NCI-H1694 treated with DMSO at 0.1 percent for 48 hours (cell line): ENCODE data around the gene EEF1E1.
"Not testable (repeated sequence)": the region's sequence is repeated elsewhere in the genome, so short reads cannot be mapped to it uniquely, and the experiment has no call there.

Source experiments
- DNase-seq: peaks from one replicate; lab custom pipeline; 2025; lab: John Stamatoyannopoulos, UW

EEF1E1 gene

DNA sequence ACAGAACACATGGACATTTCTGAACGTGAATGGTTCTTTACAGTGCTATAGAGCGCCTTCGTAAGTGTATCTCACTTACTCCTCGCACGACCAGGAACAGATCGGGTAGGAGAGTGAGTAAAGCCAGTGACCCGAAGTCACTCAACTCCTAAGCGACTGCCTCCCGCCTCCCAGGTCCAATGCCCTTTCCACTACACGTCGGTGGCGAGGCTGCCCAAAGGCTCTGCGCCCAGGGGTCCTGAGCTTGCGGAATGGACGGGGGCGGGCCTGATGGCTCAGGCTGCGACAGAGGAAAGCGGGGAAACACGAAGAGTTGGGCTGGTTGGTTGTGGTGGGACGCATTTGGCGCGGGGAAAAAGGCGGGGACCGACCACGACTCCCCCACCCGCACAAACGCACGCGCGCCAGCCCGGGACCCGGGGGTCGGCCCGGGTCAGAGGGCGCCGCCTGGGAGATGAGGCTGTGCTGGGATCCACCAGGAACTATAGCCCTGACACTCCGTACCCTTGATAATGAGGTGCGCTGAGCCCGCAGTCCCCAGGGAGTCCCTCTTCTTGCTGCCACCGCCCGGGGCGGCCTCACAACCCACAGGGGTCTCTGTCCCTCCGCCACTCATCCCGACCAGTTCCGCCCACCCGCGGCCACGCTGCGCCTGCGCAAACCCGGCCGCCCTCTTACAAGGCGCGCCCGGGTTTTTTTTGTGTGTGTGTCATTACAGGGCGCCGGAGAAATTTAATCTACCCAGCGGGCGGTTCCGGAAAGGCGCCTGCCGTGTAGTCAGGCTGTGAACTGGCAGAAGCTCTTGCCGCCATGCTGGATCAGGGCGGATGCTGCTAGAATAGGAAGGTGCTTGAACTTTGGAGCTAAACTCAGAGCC, 38.3 kb downstream of the EEF1E1 start, which contains the start of gene BLOC1S5:
BLOC1S5 (minus strand) TSS at position 629 of the 877 bp plus-strand sequence; CDS start at position 616, 13 bp downstream.
- peak; percentile 99 for DNase-seq

- DNase-seq, result no peak
Observed at GRCh38 chr6:8061736-8062135, 40.6 kb downstream of the EEF1E1 start.

- no peak for DNase-seq
Observed at GRCh38 chr6:8060346-8060745, 42.0 kb downstream of the EEF1E1 start.

DNA sequence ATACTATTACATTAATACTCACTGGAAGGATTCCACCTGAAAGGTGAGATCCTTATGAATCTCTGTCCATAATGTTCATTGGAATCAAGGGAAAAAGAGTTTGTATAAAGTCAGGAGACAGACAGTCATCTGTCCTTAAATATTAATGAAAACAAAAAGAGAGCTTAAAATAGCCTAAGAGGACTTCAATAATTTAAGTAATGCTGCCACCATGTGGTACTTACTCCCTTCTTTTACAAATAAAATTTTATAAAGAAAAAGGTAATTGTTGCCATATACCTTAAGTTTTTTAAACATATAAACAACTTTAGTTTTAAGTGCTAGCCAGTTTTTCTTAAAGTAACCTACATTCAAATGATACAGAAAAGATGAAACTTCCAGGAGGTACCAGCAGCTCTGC, 43.2 kb downstream of the EEF1E1 start:
- DNase-seq, result peak; percentile 59

GRCh38 chr6:8057793-8058192, 44.6 kb downstream of the EEF1E1 start:
- no peak for DNase-seq

DNA sequence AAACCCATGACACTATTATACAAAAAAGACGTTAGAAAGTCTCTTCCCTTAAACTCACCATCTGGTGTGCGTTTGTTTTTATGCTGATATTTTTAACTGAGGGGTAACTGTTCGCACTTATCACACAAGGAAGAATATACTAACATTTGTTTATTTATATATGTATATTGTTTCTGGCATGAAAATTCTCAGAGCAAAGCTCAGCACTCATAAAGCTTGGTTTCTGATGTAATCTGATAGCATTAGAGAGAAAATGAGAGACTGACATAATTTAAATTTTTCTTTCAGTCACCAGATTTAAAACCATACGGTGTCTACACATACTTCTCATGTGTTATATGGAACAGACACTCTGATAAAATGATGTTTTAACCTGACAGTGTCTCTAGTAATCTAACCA, 45.1 kb downstream of the EEF1E1 start:
- DNase-seq, result no peak

DNA sequence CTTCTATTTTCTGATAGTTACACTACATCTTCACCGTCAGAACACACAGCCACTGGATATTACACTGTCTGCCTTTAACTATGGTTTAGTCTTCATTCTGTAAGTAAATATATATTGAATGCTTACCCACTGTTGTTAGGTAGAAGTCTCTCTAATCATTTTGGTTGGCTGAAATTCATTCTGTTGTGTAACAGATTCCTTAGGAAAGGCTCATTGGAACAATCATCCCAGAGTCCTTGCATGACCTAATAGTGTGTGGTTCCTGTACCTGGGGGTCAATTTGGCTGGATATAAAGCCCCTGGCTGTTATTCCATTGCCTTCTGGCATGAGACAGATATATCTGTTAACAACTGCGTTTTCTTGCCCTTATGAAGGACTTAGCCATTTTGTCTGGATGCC, 48.1 kb downstream of the EEF1E1 start:
- DNase-seq, result no peak

GRCh38 chr6:8047541-8048292, 54.6 kb downstream of the EEF1E1 start:
- no peak for DNase-seq

DNA sequence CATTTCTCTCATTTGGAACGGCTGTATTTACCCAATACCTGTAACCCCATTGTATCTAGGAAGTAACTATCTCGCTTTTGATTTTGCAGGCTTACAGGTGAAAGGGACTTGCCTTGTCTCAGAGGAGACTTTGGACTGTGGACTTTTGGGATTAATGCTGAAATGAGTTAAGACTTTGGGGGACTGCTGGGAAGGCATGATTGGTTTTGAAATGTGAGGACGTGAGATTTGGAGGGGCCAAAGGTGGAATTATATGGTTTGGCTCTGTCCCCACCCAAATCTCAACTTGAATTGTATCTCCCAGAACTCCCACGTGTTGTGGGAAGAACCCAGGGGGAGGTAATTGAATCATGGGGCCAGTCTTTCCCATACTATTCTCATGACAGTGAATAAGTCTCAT, 56.6 kb downstream of the EEF1E1 start:
- DNase-seq, result not testable (repeated sequence)

DNA sequence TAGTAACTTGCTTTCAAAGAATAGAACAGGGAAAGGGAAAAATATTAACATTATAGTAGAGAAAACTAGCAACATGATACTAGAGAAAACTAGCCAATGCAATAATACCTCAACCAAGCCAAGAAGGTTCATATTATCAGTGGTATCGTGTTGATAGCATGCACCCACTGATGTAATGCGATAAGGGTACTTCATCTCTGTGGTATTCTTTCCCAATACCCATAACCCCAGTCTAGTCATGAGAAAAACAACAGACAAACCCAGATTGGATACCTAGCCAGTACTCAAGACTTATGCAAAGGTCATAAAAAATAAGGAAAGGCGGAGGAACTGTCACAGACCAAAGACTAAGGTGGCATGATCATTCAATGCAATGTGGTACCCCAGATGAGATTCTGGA, 59.1 kb downstream of the EEF1E1 start:
- DNase-seq, result no peak

- no peak for DNase-seq
Observed at GRCh38 chr6:8041913-8042583, 60.3 kb downstream of the EEF1E1 start.

GRCh38 chr6:8034107-8034506, 68.2 kb downstream of the EEF1E1 start:
- not testable (repeated sequence) for DNase-seq

- DNase-seq, result no peak
Observed at GRCh38 chr6:8030920-8031319, 71.4 kb downstream of the EEF1E1 start.
